GM12878 (cell line): ENCODE data around the gene FBXW7. TPM values are rescaled to one million over a fixed set of nuclear protein-coding genes. Genes with fewer than 3 reads are reported as not detected.

Experiments used
- PRDM15 ChIP-seq: fragments of 450-650 bp; formaldehyde crosslinking; IDR thresholded peaks from 2 replicates; pipeline ENCODE4 v1.4.0; 2020; ENCODE audit warnings: mild to moderate bottlenecking, moderate library complexity
- REST ChIP-seq: IDR thresholded peaks from 2 replicates; pipeline ENCODE4 v1.6.1; 2012; ENCODE audit warnings: mild to moderate bottlenecking, low read depth, low read length
- polyA plus RNA-seq, 11 experiments: library from polyadenylated mRNA; depleted of rRNA in 4 of 11; unstranded in 6 of 11; stranded (reverse) in 5 of 11; fragments of >200 nt; fragmentation: Nextera tagmentation in 4 of 11; fragmentation: Illumina TruSeq in 1 of 11; extraction: Ambion mirVana in 4 of 11; extraction: Trizol in 1 of 11; gene quantifications; 1 replicate in 1 of 11; 2 replicates in 10 of 11; pipeline versions ENCODE4 v1.2.1 to v1.2.3, GENCODE V29; 2011 to 2016; ENCODE audit warnings: inconsistent platforms in 2 of 11, missing spikeins in 2 of 11, low read depth in 1 of 11
- total RNA-seq, 4 experiments: library from RNA; depleted of rRNA in 3 of 4; stranded (reverse); fragments of >200 nt in 3 of 4; fragmentation: Illumina TruSeq in 1 of 4; extraction: Trizol in 1 of 4; gene quantifications; 2 replicates each; pipeline versions ENCODE4 v1.2.1 to v1.2.3, GENCODE V29; 2013 to 2021
- TF ChIP-seq, protein P1 (sequence below): fragments of 150-350 bp; IDR thresholded peaks from 2 replicates; pipeline ENCODE4 v1.6.1; 2016; ENCODE audit warnings: low read depth, low read length

FBXW7 gene
- total and polyA plus RNA-seq, 10 of the 15 experiments (the other 5 are each of a cell fraction or from before 2014, with no cell fraction given), result 35.8 to 118 (median 47.2) TPM

DNA sequence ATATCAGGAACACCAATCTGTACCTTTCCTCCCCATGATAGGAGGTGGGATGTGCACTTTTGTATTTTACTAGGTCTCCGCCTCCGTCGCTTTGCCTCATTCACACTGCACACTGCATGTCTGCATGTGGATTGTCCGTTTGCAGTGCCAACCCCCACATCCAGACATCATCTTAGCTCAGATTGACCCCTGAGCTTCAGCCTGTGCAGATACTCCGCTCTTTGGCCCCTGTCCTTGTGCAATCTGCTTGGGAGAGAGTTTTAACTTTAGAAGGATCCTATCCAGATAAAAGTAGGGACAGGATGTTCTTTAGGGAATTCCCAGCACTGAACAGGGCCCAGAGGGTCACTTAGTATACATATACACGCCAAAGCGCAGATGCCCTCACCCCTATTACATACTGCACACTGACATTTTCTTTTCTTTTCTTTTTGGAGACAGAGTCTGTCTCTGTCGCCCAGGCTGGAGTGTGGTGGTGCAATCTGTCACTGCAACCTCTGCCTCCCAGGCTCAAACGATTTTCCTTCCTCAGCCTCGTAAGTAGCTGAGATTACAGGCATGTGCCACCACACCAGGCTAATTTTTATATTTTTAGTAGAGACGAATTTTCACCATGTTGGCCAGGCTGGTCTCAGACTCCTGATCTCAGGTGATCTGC lies 43.3 kb upstream of the FBXW7 start (continued):
- TF ChIP-seq, protein P1, sequence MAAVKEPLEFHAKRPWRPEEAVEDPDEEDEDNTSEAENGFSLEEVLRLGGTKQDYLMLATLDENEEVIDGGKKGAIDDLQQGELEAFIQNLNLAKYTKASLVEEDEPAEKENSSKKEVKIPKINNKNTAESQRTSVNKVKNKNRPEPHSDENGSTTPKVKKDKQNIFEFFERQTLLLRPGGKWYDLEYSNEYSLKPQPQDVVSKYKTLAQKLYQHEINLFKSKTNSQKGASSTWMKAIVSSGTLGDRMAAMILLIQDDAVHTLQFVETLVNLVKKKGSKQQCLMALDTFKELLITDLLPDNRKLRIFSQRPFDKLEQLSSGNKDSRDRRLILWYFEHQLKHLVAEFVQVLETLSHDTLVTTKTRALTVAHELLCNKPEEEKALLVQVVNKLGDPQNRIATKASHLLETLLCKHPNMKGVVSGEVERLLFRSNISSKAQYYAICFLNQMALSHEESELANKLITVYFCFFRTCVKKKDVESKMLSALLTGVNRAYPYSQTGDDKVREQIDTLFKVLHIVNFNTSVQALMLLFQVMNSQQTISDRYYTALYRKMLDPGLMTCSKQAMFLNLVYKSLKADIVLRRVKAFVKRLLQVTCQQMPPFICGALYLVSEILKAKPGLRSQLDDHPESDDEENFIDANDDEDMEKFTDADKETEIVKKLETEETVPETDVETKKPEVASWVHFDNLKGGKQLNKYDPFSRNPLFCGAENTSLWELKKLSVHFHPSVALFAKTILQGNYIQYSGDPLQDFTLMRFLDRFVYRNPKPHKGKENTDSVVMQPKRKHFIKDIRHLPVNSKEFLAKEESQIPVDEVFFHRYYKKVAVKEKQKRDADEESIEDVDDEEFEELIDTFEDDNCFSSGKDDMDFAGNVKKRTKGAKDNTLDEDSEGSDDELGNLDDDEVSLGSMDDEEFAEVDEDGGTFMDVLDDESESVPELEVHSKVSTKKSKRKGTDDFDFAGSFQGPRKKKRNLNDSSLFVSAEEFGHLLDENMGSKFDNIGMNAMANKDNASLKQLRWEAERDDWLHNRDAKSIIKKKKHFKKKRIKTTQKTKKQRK, result no peak
- TF ChIP-seq REST (no peak), PRDM15 (CRISPR knock-in tag) (no peak)
